H9 (cell line): ENCODE measurements around the gene SNAPC5. TPM values are rescaled to one million over a fixed set of nuclear protein-coding genes. Genes with fewer than 3 reads are reported as not detected.
"Not testable (repeated sequence)": the region's sequence is repeated elsewhere in the genome, so short reads cannot be mapped to it uniquely, and the experiment has no call there.

Experiments
- DNase-seq: peaks from one replicate; pipeline ENCODE4 v3.0.0-alpha.2; 2017
- H2AFZ ChIP-seq: one replicate; pipeline ENCODE4 v1.6.1; 2013; ENCODE audit warnings: mild to moderate bottlenecking, low read length, control low read depth, moderate library complexity
- H2AK5ac ChIP-seq: 2 replicates; pipeline ENCODE4 v1.6.1; 2013; ENCODE audit warnings: low read length, control low read depth, mixed read lengths; ENCODE audit not compliant: insufficient read length
- H2BK120ac ChIP-seq: one replicate; pipeline ENCODE4 v1.6.1; 2013; ENCODE audit warnings: low read depth, mild to moderate bottlenecking, low read length, control low read depth, inconsistent platforms; ENCODE audit not compliant: poor library complexity, severe bottlenecking
- H2BK12ac ChIP-seq: 2 replicates; pipeline ENCODE4 v1.6.1; 2013; ENCODE audit warnings: low read length, control low read depth, mixed read lengths, low read depth; ENCODE audit not compliant: insufficient read length
- H2BK15ac ChIP-seq: 2 replicates; pipeline ENCODE4 v1.6.1; 2013; ENCODE audit warnings: low read depth, low read length, control low read depth
- H2BK20ac ChIP-seq: one replicate; pipeline ENCODE4 v1.6.1; 2013; ENCODE audit warnings: low read depth, mild to moderate bottlenecking, low read length, control low read depth, inconsistent platforms; ENCODE audit not compliant: poor library complexity, severe bottlenecking
- H2BK5ac ChIP-seq: 2 replicates; pipeline ENCODE4 v1.6.1; 2013; ENCODE audit warnings: low read length, control low read depth, mixed read lengths; ENCODE audit not compliant: insufficient read length
- H3K14ac ChIP-seq: 2 replicates; pipeline ENCODE4 v1.6.1; 2013; ENCODE audit warnings: low read length, control low read depth; ENCODE audit not compliant: insufficient read depth
- H3K18ac ChIP-seq: 2 replicates; pipeline ENCODE4 v1.6.1; 2013; ENCODE audit warnings: low read depth, mild to moderate bottlenecking, mixed read lengths, low read length, control low read depth; ENCODE audit not compliant: insufficient read length
- H3K23ac ChIP-seq: 2 replicates; pipeline ENCODE4 v1.6.1; 2013; ENCODE audit warnings: low read length, control low read depth, mixed read lengths, low read depth; ENCODE audit not compliant: insufficient read length
- H3K23me2 ChIP-seq: 2 replicates; pipeline ENCODE4 v1.6.1; 2013; ENCODE audit warnings: low read depth, mild to moderate bottlenecking, mixed read lengths, low read length, control low read depth; ENCODE audit not compliant: insufficient read length, poor library complexity, severe bottlenecking
- H3K27ac ChIP-seq: 2 replicates; pipeline ENCODE4 v1.5.1; 2013; ENCODE audit warnings: low read length, control low read depth, mixed read lengths, low read depth; ENCODE audit not compliant: insufficient read length
- H3K27me3 ChIP-seq: 2 replicates; pipeline ENCODE4 v1.6.1; 2013; ENCODE audit warnings: low read length, control low read depth, inconsistent platforms; ENCODE audit not compliant: insufficient read depth
- H3K4ac ChIP-seq: 2 replicates; pipeline ENCODE4 v1.6.1; 2013; ENCODE audit warnings: low read depth, mild to moderate bottlenecking, control low read depth, inconsistent platforms, low read length, moderate library complexity
- H3K4me1 ChIP-seq: 2 replicates; pipeline ENCODE4 v1.6.1; 2013; ENCODE audit warnings: low read length, control low read depth, inconsistent platforms; ENCODE audit not compliant: insufficient read depth
- H3K4me2 ChIP-seq: 2 replicates; pipeline ENCODE4 v1.6.1; 2013; ENCODE audit warnings: low read length, control low read depth, mixed read lengths; ENCODE audit not compliant: insufficient read length, insufficient read depth
- H3K56ac ChIP-seq: 2 replicates; pipeline ENCODE4 v1.6.1; 2013; ENCODE audit warnings: low read depth, mild to moderate bottlenecking, mixed read lengths, low read length, control low read depth; ENCODE audit not compliant: insufficient read length
- H3K79me1 ChIP-seq: 2 replicates; pipeline ENCODE4 v1.6.1; 2013; ENCODE audit warnings: low read depth, mild to moderate bottlenecking, moderate library complexity, low read length, control low read depth, inconsistent platforms; ENCODE audit not compliant: insufficient read depth, poor library complexity, severe bottlenecking
- H3K79me2 ChIP-seq: 2 replicates; pipeline ENCODE4 v1.6.1; 2013; ENCODE audit warnings: low read length, control low read depth, inconsistent platforms; ENCODE audit not compliant: insufficient read depth
- H3K9ac ChIP-seq: 2 replicates; pipeline ENCODE4 v1.6.1; 2013; ENCODE audit warnings: low read length, control low read depth, mixed read lengths; ENCODE audit not compliant: insufficient read length; ENCODE audit errors: extremely low read depth
- H3K9me3 ChIP-seq: one replicate; pipeline ENCODE4 v1.6.1; 2013; ENCODE audit warnings: low read depth, low read length, inconsistent platforms; ENCODE audit not compliant: control insufficient read depth
- H3T11ph ChIP-seq: one replicate; pipeline ENCODE4 v1.6.1; 2013; ENCODE audit warnings: mild to moderate bottlenecking, low read length, control low read depth, inconsistent platforms
- H4K20me1 ChIP-seq: one replicate; pipeline ENCODE4 v1.6.1; 2013; ENCODE audit not compliant: control insufficient read depth, insufficient read length, insufficient read depth
- H4K5ac ChIP-seq: 2 replicates; pipeline ENCODE4 v1.6.1; 2013; ENCODE audit warnings: low read depth, mild to moderate bottlenecking, mixed read lengths, low read length, control low read depth; ENCODE audit not compliant: insufficient read length
- H4K8ac ChIP-seq: replicated peaks from 2 replicates; pipeline ENCODE4 v1.6.1; 2013; ENCODE audit warnings: low read length, control low read depth, mixed read lengths, low read depth; ENCODE audit not compliant: insufficient read length
- H4K91ac ChIP-seq: 2 replicates; pipeline ENCODE4 v1.6.1; 2013; ENCODE audit warnings: low read depth, mild to moderate bottlenecking, moderate library complexity, mixed read lengths, low read length, control low read depth; ENCODE audit not compliant: insufficient read length
- H3K27ac Mint-ChIP-seq, 3 experiments: 2 replicates in 2 of 3; 3 replicates in 1 of 3; pipeline ENCODE4 v1.8.0; 2020 to 2021; ENCODE audit warnings: mixed read lengths in 3 of 3, mild to moderate bottlenecking in 1 of 3, moderate library complexity in 1 of 3
- H3K27me3 Mint-ChIP-seq: 2 replicates; pipeline ENCODE4 v1.8.0; 2021; ENCODE audit warnings: low read depth, mild to moderate bottlenecking, moderate library complexity, mixed read lengths
- H3K36me3 Mint-ChIP-seq, 3 experiments: 2 replicates in 2 of 3; 3 replicates in 1 of 3; pipeline ENCODE4 v1.8.0; 2020 to 2021; ENCODE audit warnings: low read depth in 3 of 3, mixed read lengths in 3 of 3; ENCODE audit not compliant: insufficient read depth in 1 of 3
- H3K4me1 Mint-ChIP-seq, 2 experiments: 2 replicates each; pipeline ENCODE4 v1.8.0; 2020; ENCODE audit warnings: mixed read lengths in 2 of 2
- H3K4me3 Mint-ChIP-seq, 2 experiments: 2 replicates in 1 of 2; 3 replicates in 1 of 2; pipeline ENCODE4 v1.8.0; 2020 to 2021; ENCODE audit warnings: mild to moderate bottlenecking in 2 of 2, mixed read lengths in 2 of 2, moderate library complexity in 1 of 2
- H3K9me3 Mint-ChIP-seq, 2 experiments: 2 replicates in 1 of 2; 3 replicates in 1 of 2; pipeline ENCODE4 v1.8.0; 2020; ENCODE audit warnings: mild to moderate bottlenecking in 2 of 2, mixed read lengths in 2 of 2, moderate library complexity in 1 of 2
- WGBS: extraction: QIAGEN DNeasy Blood & Tissue Kit; methylation state at CpG from one replicate; pipeline ENCODE4 v1.1.7; 2013; ENCODE audit warnings: missing lambda C conversion rate, low lambda C conversion rate, mixed read lengths; ENCODE audit not compliant: insufficient read length; ENCODE audit errors: extremely low coverage; 5-methylcytosine and 5-hydroxymethylcytosine counted together
- total RNA-seq: library from RNA; stranded (reverse); gene quantifications from 2 replicates; pipeline ENCODE4 v1.2.1, GENCODE V29; 2021
- TF ChIP-seq, protein P1 (sequence below): fragments of 200-600 bp; sonication (generic); conservative IDR thresholded peaks from 3 replicates; pipeline ENCODE4 v1.8.0; 2021; ENCODE audit warnings: antibody characterized with exemption, mild to moderate bottlenecking

Gene SNAPC5
- total RNA-seq, 1 experiment from 2014 or later: 28.9 TPM

- no peaks in the 10 kb centered on the region for H3K9me3 Mint-ChIP-seq
- H3K27me3 ChIP-seq: no peaks in the 10 kb centered on the region
- H3K27me3 Mint-ChIP-seq: no peaks in the 10 kb centered on the region
- peaks cover 2 to 4% (median 4%) of the 10 kb centered on the region in 3 experiments; a peak in 4 of 7 replicates for H3K36me3 Mint-ChIP-seq
- no peak overlapping the region for H2BK5ac ChIP-seq
- H3K4ac ChIP-seq: no peak overlapping the region
- peaks cover 72 to 79% of the 10 kb centered on the region in 2 experiments for H3K4me1 Mint-ChIP-seq
- H3T11ph ChIP-seq: no peak overlapping the region
- H4K5ac ChIP-seq: no peak overlapping the region
- no peak overlapping the region for H3K4me3 Mint-ChIP-seq
- H3K27ac Mint-ChIP-seq: peak overlapping the region; percentile 20 to 99 (median 83); a peak in 6 of 7 replicates
- H4K91ac ChIP-seq: no peak overlapping the region
- no CpG with 5 or more reads among the region's 8 CpGs for WGBS
- no peaks in the 10 kb centered on the region for H3K23me2 ChIP-seq
- no peaks in the 10 kb centered on the region for H3K9me3 ChIP-seq
- H3K14ac ChIP-seq: no peak overlapping the region
- H2BK12ac ChIP-seq: no peak overlapping the region
- H3K79me2 ChIP-seq: no peaks in the 10 kb centered on the region
- no peak overlapping the region for H3K9ac ChIP-seq
- H3K18ac ChIP-seq: no peak overlapping the region
- no peak for DNase-seq
- no peak overlapping the region for H2BK120ac ChIP-seq
- no peak overlapping the region for H2AK5ac ChIP-seq
- TF ChIP-seq, protein P1, sequence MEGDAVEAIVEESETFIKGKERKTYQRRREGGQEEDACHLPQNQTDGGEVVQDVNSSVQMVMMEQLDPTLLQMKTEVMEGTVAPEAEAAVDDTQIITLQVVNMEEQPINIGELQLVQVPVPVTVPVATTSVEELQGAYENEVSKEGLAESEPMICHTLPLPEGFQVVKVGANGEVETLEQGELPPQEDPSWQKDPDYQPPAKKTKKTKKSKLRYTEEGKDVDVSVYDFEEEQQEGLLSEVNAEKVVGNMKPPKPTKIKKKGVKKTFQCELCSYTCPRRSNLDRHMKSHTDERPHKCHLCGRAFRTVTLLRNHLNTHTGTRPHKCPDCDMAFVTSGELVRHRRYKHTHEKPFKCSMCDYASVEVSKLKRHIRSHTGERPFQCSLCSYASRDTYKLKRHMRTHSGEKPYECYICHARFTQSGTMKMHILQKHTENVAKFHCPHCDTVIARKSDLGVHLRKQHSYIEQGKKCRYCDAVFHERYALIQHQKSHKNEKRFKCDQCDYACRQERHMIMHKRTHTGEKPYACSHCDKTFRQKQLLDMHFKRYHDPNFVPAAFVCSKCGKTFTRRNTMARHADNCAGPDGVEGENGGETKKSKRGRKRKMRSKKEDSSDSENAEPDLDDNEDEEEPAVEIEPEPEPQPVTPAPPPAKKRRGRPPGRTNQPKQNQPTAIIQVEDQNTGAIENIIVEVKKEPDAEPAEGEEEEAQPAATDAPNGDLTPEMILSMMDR: no peak
- H3K27ac ChIP-seq: peak overlapping the region; percentile 83
- H2AFZ ChIP-seq: no peak overlapping the region
- H4K8ac ChIP-seq: no peak overlapping the region
- no peak overlapping the region for H2BK20ac ChIP-seq
- H4K20me1 ChIP-seq: no peaks in the 10 kb centered on the region
- H2BK15ac ChIP-seq: no peak overlapping the region
- no peak overlapping the region for H3K23ac ChIP-seq
- H3K4me1 ChIP-seq: peaks cover 32% of the 10 kb centered on the region
- no peaks in the 10 kb centered on the region for H3K79me1 ChIP-seq
- H3K56ac ChIP-seq: no peak overlapping the region
- H3K4me2 ChIP-seq: no peak overlapping the region
These were observed 25.2 kb downstream of the SNAPC5 start for GRCh38 chr15:66472176-66472999.

DNA sequence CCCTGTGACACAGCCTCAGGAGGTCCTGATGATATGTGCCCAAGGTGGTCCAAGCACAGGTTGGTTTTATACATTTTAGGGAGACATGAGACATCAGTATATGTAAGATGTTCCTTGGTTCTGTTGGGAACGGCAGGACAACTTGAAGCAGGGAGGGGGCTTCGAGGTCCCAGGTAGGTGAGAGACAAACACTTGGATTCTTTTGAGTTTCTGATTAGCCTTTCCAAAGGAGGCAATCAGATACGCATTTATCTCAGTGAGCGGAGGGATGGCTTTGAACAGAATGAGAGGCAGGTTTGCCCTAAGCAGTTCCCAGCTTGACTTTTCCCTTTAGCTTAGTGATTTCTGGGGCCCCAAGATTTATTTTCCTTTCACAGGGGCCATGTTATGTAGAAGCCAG lies 26.7 kb downstream of the SNAPC5 start:
- H3K56ac ChIP-seq, H3K14ac ChIP-seq, H4K20me1 ChIP-seq, H3K4ac ChIP-seq, H3K79me2 ChIP-seq, H3K4me2 ChIP-seq, H4K5ac ChIP-seq, H3K23me2 ChIP-seq, H2BK12ac ChIP-seq, H4K91ac ChIP-seq, H3K9me3 Mint-ChIP-seq, H2BK15ac ChIP-seq, H3K9me3 ChIP-seq, DNase-seq, H2BK20ac ChIP-seq, H3K27me3 Mint-ChIP-seq, H4K8ac ChIP-seq, H2AFZ ChIP-seq, H2BK120ac ChIP-seq, H3K9ac ChIP-seq, H3T11ph ChIP-seq, H2BK5ac ChIP-seq, H3K18ac ChIP-seq, H2AK5ac ChIP-seq, H3K79me1 ChIP-seq, H3K23ac ChIP-seq, H3K27me3 ChIP-seq: not testable (repeated sequence)
- peak overlapping the region in 1 of 2 experiments; percentile 61; a peak in 2 of 5 replicates for H3K4me3 Mint-ChIP-seq
- H3K27ac ChIP-seq: peak overlapping the region; percentile 3
- H3K36me3 Mint-ChIP-seq: peaks cover 16 to 19% (median 19%) of the 10 kb centered on the region in 3 experiments
- H3K4me1 ChIP-seq: peaks cover 24% of the 10 kb centered on the region
- peak overlapping the region; percentile 53 to 96 (median 68) for H3K27ac Mint-ChIP-seq
- no CpG with 5 or more reads among the region's 4 CpGs for WGBS
- H3K4me1 Mint-ChIP-seq: peaks cover 57 to 64% of the 10 kb centered on the region in 2 experiments
